Activated naive CD4-positive, alpha-beta T cell treated with anti-CD3 and anti-CD28 coated beads, Interleukin-2, amount 50 U/mL, for 16 hours (primary cell): ENCODE measurements around the gene WASHC4.
"Not testable (repeated sequence)": the region's sequence is repeated elsewhere in the genome, so short reads cannot be mapped to it uniquely, and the experiment has no call there.

Experiments used
- DNase-seq: peaks from one replicate; pipeline ENCODE4 v3.0.0-alpha.2; 2020

WASHC4 gene

DNA sequence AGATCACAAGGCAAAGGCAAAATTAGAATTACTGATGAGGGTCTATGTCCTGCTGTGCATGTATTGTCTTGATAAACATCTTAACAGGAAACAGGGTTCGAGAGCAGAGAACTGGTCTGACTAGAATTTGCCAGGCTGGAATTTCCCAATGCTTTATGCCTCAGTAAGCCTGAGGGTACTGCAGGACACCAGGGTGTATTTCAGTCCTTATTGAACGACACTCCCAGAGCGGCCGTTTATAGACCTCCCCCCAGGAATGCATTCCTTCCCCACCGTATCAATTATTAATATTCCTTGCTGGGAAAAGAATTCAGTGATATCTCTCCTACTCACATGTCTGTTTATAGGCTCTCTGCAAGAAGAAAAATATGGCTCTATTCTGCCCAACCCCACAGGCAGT, 12.2 kb upstream of the WASHC4 start:
- DNase-seq: not testable (repeated sequence)

DNA sequence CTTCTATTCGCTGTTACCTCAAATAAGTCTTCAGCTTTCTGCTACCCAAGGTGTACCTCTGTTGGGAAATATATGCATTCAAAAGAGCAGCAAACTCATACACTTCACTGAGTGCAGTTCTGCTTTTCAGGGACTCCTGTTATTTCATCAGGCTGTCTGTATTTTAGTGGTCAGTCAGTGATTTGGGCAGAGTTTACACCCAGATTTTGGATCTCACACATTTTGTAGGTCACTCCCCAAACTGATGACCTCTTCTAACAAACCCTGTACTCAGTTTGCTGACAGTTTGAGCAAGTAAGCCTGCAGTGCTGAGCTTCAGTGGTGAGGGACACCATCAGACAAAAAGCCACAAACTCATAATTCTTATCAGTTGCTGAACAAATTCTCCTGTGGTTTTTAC, 8.2 kb upstream of the WASHC4 start:
- no peak for DNase-seq

DNA sequence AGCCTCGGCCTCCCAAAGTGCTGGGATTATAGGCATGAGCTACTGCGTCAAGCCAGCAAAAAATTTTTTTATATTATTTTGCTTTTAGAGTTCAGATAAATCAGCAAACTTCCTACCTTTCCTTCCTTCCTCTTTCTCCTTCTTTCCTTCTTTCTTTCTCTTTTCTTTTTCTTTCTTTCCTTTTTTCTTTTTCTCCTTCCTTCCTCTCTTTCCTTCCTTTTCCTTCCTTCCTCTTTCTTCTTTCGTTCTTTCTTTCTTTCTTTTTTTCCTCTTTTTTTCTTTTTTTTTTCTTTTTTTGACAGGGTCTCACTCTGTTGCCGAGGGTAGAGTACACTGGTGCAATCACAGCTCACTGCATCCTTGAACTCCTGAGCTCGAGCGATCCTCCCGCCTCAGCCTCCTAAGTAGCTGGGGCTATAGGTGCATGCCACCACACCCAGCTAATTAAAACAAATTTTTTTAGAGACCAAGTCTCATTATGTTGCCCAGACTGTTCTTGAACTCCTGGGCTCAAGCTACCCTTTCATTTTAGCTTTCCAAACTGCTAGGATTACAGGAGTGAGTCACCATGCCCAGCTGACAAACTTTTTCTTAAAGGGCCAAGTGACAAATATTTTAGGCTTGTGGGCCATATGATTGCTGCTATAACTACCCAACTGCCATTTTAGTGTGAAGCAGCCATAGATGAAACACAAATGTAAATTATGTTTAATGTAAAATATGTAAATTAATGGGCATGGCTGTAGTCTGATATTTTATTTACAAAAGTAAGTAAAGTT, 7.1 kb upstream of the WASHC4 start:
- DNase-seq: no peak

DNA sequence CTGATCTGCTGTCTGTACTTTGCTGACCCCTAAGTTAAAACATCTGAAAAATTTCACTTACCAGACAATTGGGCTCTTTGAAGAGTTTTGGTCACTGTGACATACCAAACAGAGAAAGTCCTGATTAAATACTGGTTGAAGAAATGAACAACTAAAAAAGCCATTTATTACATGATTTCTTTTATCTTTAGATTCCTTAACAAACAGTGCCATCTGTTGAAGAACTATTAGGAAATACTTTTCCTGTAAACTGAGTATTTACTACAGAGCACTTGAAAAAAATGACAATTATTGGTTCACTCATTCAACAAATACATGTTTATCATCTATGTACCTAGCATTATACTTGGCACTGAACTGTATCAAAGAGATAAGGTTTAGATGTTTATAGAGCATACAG, 6.5 kb upstream of the WASHC4 start:
- no peak for DNase-seq

DNA sequence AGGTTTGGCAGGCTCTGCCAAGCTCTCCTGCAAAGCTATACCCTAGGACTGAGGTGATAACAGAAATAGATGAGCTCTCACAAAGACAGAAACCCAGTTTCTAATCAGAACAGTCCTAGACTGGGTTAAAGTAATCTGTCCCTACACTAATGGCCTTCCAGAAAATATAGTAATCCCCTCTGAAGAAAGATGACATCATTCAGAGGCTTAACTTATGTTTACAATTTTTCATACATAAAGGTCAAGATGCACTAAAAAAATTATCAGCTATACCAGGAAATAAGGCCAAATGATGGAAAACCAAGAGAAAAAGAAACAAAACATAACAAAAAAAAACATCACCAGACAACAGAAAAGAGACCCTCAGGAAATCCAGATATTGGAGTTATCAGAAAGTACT, 4.9 kb upstream of the WASHC4 start:
- DNase-seq: no peak

DNA sequence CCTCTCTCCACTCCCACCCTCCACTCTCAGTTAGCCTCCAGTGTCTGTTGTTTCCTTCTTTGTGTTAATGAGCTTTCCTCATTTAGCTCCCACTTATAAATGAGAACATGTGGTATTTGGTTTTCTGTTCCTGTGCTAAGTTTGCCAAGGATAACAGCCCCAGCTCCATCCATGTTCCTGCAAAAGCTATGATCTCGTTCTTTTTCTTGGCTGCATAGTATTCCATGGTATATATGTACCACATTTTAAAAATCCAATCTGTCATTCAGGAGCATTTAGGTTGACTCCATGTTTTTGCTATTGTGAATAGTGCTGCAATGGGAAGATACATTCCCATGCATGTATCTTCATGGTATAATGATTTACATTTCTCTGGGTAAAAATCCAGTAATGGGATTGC, 2.8 kb upstream of the WASHC4 start:
- DNase-seq: no peak

DNA sequence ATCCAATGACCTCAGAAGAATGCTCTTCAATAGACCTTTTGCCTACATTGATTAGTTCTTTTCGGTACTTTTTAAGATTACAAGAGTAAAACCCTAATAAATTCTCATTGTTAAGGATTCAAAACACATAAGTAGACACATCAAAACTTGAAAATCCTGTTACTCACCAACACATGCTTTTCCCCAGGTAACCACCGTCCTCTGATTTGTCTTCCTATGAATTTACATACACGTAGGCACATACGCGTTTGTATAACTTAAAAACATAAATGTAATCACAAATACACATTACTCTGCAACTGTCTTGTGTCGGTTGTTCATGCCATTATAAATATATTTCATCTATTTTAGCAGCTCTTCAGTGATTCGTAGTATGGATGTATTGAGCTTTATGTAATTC, 910 bp upstream of the WASHC4 start:
- no peak for DNase-seq

DNA sequence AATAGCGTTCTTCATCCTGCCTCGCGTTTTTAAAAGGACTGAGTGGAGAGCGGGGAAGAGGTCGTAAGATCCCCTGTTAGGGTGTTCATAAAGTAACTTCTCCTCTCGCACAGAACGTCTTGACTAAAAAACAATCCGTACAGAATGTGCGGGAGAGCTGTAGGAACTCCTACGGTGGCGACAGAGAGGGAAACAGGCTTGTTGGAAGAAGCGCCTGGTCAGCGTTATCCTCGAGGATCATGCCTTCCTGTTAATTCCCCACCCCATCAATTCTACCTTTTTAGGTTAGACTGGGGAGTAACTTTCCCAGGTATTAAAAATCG, 399 bp upstream of the WASHC4 start:
- DNase-seq: no peak

DNA sequence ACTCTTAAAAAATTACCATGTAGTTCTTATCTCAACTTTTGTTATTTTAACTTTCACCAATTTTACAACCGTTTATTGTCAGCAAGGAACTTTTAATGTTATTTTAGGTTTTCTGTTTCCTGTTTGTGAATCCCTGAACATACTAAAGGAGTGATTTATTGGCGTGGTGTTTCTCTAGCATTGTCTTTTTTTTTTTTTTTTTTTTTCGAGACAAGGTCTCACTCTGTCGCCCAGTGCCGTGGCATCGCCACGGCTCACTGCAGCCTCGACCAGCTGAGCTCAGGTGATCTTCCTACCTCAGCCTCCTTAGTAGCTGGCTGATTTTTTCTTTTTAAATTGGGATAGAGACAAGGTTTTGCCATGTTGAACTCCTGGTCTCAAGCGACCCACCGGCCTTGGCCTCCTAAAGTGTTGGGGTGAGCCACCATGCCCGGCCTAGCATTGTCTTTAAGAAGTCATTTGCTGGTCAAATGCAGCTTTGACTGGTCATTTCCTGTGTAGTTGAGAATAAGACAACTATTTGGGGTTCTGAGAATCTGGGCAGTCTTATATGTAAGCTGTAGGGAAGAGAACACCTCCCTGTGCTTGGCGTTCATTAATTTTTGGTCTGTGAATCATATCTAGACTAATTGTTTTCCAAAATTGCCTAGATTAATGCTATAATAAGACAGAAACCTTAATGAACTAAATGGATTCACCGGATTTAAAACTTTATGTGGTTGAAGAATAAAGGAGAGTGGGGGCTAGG, 2.1 kb downstream of the WASHC4 start:
- DNase-seq: no peak

DNA sequence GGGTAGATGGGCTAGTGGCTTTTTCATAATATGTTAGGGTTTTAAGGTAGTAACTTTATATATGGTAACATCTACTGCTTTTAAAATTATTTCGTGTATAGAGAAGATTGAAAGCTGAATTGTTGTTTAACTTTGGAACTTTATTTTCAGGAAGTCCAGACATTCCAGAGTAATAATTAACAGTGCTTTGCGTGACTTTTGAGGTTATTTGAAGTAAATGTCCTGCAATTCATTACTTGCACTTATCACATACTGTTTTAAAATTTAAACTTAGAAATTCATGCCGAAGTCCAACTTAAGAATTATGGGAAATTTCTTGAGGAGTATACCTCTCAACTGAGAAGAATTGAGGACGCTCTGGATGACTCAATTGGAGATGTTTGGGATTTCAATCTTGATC, 3.3 kb downstream of the WASHC4 start:
- DNase-seq: no peak

DNA sequence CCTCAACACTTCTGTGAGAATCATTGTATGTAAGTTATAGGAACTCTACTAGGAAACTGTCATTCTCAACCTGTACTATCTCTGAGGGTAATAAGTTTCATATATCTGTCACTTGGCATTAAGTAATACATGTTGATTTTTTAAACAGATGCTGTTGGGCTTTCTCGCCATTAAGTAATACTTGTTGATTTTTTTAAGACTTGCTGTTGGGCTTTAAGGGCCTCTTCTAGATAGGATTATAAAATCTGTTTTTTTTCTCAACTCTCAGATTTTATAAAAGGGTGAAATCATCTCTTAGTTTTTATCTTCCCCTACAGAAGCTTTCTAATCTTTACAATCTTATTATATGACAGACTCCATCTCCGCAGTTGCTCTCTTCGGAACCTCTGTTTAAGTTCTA, 5.6 kb downstream of the WASHC4 start:
- DNase-seq: no peak

DNA sequence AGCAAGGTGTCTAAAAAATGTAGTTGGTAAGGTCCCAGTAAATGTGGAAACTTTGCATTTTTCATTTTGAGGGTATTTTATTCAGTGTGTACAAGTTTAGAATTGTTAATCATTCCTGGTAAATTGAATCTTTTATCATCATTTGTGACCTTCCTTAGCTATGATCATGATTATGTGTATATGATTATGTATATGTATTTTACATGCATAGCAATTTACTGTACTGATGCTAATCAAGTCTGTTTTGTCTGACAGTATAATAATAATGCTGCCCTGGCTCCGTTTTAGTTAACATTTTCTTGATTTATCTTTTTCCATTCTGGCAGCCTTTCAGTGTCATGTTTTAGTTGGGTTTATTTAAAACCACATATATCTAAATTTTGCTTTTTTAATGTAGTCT, 9.4 kb downstream of the WASHC4 start:
- no peak for DNase-seq

DNA sequence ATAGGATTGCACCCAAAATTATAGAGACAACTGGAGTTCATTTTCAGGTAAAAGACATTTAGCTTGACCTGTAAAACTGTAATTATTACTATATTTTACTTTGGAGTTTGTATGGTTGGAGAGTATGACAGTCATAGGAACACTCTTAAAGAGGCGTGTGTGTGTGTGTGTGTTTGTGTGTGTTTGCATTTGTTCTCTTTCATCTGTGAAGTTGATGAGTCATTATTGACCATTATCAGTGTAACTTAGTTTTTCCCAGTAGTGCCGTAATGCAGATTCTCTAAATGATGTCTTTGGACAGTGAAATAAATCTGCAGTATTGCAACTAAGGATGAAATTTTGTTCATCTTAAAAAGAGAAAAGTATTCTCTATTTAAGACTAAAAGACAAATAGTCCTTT, 13.0 kb downstream of the WASHC4 start:
- DNase-seq: no peak

DNA sequence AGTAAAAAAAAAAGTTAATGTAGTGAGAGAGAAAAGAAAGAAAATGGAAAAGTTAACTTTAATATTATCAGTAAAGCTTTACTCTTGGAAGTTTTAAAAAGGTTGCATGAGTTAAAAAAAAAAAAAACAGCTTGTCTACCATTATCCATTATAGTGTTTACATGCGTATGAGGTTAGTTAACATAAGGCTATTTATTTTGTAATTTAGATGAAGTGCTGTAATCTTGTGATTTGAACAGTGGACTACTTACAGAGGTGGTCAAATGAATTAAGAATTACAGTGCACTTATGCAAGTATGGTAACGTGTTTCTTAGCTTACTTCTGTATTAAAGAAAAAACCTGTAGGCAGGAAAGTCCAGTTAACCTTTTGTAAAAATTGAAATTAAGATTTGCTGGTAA, 30.7 kb downstream of the WASHC4 start:
- no peak for DNase-seq

DNA sequence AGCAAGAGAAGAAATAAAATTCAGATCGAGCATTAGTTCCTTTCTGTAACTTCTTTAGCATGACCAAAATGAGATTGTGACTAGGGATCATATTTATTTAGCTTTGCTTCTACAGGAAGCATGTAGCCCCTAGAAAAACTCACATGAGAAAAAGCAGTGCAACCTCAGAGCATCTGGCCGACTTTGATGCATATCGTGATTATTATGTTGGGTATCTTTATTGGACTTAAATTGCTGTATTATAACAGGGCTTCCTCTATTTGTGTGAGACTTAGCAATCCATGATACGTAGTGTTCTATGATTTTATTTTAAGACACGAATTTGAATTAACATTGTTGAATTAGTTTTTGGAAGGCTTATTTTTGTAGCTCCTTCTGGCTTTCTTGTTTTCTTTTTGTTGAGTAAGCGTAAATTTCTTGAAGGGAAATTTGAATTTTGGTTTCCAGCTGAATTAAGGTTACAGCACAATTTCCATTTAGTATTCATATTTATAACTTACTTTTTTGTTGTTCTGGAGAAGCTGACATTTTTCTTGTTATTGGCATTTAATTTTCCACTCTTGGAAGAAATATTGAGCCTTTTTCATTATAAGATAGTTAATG, 33.9 kb downstream of the WASHC4 start:
- DNase-seq: no peak

DNA sequence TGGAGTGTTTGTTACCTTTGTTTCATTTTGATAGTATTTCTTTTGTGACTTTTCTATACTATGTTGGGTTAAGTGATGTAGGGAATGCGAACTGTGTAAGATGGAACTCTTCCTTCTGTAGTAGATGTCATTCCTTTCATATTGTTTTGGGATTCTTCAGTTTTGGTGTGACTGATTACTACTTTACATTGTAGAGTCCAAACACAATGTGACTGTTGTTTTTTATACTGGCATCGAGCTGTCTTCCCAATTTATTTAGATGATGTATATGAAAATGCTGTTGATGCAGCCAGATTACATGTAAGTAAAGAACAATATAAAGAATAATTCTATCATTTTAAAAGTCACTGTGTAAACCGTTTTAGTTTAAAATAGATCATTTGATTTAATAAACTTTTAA, 34.7 kb downstream of the WASHC4 start:
- DNase-seq: no peak

DNA sequence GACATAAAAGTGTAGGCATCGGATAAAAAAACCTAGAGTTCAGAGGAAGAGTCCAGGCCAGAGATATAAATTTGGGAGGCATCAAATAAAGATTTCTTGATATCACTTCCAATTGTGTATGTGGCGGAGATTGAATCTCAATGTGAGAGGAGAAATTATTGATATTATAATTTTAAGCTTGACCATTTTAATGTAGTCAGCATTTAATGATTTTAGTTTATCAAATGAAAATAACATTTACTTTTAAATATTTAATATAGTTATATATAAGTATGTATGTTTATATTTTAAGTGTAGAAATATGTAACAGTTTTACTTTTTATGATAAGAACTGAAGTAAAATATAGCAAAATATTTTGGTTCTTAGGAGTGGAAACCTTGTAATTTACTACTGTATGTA, 48.7 kb downstream of the WASHC4 start:
- no peak for DNase-seq

DNA sequence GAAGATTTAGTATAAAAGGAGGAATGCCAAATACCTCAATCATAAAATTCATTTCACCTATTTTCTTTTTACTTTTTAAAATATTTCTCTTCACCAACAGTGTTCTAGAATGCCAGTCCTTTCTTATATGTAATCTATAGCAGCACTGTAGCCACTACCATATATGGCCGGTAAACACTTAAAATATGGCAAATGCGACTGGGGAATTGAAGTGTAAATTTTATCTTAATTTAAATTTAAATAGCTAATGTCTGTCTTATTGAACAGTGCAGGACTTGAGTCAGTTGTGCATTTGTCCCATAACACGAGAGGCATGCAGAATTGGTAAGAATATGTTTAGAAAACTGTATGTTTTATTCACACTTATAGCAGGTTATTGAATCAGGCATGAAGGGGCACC, 50.1 kb downstream of the WASHC4 start:
- no peak for DNase-seq

DNA sequence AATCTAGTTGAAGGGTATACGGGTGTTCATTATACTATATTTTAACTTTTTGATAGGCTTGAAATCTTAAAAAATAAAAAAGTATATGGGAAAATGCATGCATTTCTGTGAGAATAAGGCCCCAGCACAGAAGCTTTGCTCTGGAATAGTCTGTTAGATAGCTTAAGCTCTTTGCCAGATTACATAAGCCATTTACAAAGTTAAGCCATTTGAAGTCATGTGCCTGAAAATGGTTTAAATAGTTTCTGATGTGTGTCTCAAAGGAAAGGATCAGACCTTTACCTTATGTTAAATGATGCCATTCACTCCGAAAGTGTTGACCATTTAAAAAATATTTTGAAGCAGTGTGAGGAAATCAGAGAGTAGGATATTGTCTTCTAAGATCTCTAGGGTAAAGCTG, 51.3 kb downstream of the WASHC4 start:
- no peak for DNase-seq

DNA sequence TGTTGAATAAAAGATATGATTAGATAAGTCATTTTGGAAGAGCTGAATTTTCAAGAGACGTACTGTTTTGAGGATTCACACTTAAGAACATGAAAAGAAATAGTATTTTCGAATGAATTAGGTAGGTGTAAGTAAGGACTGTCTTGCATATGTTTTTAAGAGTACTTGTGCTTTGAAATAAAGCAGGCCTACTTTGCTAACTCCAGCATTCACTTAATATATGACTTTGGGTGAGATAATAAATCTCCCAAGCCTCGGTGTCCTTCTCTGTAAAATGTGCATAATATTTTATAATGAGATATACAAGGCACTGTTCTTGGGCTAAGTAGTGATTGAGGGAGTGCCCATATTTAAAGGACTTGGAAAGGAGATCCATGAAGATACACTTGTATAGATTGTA, 54.6 kb downstream of the WASHC4 start:
- no peak for DNase-seq

DNA sequence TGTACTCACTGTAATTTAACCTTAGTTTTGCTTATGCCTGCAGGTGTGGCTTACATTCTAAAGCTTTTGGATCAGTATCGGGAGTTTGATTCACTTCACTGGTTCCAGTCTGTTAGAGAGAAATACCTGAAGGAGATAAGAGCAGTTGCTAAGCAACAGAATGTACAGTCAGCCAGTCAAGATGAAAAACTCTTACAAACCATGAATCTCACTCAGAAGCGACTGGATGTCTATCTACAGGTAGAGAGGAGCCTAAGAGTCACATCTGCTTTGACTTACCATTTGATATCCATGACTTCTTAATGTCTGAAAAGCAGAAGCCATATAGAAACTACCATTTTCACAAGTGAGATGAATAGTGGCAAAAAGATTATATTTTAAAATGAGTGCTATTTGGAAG, 56.5 kb downstream of the WASHC4 start:
- DNase-seq: no peak

DNA sequence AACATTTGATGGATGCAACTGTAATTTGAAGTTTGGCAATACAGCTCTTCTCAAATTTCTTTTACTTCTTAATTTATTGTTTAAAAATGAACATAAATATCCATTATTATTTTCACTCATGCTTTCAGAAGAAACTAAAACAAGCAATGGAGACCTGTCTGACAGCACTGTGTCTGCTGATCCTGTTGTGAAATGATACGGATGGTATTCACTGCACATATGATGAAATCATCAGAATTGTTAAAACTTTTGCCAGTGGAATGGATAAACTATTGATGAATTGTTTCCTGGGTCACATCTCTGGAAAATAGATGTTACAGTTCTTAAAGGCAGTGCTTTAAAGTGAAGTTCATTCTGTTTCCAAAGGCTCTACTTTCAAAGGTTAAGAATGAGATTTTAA, 59.2 kb downstream of the WASHC4 start:
- DNase-seq: no peak

DNA sequence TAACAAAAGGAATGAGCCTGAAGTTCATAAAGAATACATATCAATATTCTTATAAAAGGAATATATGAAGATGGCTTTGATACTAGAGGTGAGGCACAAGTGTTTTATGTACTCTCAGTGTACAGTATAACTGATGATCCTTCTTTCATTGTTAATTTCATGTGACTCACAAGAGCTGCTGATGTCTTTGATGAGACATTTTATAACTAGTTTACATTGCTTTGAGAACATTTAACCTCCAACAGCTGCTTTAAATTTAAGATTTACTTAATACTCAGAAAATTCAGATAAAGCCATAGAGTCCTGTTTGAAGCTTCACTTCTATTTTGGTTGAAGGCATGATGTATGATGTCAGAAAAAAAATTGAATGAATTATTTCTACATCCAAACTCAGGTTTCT, 59.8 kb downstream of the WASHC4 start:
- no peak for DNase-seq

DNA sequence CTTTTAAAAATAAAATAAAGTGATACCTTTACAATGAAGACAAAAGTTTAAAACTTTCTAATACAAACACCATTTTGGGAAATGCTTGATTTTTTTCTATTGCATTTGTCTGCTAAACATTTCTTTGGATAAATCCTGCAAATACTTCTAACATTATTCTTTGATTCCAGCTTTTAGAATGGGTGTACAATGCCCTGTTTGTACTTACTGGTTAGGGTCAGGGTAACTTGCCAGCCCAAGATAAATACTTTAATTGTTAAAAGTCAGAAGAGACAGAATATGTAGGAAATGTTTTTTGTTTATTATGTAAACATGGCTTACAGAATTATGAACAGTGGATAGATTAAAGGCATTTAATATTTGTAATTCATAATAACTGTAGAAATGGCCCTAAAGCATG, 60.5 kb downstream of the WASHC4 start:
- DNase-seq: no peak

DNA sequence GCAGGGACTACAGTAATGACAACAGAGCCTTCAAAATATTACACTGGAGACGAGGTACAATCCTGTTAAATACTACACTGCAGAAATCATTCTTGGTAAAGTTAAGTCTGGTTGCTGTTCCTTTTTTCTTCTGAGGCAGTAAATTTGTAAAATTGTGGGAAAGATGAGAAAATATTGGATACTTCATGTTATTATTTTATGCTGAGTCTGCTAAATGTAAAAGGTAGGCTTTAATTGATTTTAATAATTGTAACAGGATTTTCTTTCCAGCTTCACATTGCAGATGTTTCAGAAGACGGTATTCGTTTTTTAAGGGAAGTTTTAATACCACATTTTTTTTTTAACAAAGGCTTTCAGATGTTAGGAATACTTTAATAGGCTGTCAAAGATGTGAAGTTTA, 62.6 kb downstream of the WASHC4 start:
- DNase-seq: no peak
